ENCODE data around the gene ATOH7.

DNA sequence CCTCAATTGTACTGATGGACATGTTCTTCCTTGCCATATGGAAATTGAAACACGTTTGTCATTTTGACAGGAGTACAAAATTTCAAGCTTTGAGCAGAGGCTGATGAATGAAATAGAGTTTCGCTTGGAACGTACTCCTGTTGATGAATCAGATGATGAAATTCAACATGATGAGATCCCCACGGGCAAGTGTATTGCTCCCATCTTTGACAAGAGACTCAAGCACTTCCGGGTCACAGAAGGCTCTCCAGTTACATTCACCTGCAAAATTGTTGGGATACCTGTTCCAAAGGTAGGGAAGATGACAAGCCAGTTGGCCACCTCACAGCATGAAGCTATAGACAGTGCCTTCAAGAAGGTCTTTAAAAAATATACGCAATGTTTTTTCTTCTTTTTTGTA, 43.1 kb downstream of the ATOH7 start:
- TF ChIP-seq CTCF (conservative IDR thresholded peaks at IDR 0.05) (no peak), EZH2 (IDR thresholded peaks at IDR 0.05; ENCODE audit: low read depth) (no peak)

Measured in PC-9 (cell line).